ENCODE results near the gene PSMD6. TPM values are rescaled to one million over a fixed set of nuclear protein-coding genes. Genes with fewer than 3 reads are reported as not detected.

PSMD6 gene
- total RNA-seq, 4 donors from 2014 or later: 54.6 to 82.3 (median 68.0) TPM

- TF ChIP-seq POLR2A (IDR thresholded peaks at IDR 0.05): no peak
- Histone ChIP-seq H3K4me3 (no peak overlapping the region), H3K4me1 (peaks cover 57% of the 10 kb centered on the region), H3K36me3 (peaks cover 19% of the 10 kb centered on the region), H3K27ac (peak overlapping the region; percentile 81), H3K27me3 (no peaks in the 10 kb centered on the region), H3K9me3 (no peaks in the 10 kb centered on the region)
- no peak for DNase-seq (ENCODE audit: low spot score in 2 of 2)
- WGBS: 83% methylated on average over 2 of the region's 2 CpGs
These were observed 46.5 kb downstream of the PSMD6 start for GRCh38 chr3:63976872-63977200.

DNA sequence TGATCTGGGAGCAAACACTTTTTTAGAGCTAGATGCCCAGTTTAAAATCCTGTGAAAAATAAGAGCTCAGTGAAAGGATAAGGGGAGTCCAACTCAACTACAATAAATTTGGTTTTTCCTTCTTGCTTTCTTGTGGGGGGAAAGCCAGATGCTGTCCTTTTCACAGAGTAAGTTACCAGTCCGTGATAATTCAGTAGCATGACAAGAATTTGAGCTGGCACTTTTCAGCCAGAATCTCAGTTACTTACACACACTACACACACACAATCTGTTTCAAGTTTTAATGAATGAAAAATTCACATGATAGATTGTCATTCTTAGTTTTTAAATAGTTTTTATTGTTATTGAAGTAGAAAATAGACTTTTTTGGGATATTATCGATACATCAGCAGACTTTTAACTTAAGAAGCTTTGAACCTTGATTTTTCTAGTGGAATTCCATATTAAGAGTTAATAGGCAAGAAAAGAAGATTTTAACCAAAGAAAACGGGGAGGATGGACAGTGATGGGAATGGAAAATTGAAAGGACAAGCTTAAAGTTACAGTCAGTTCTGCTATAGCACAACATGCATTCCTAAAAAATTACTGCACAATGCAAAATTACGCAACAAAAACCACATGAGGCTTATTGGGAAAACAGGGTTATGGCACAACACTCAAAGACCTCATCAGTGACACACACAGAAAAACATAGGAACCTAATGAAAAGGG is 47.0 kb downstream of the PSMD6 start:
- TF ChIP-seq POLR2A (IDR thresholded peaks at IDR 0.05): no peak
- TF ChIP-seq, protein P1, sequence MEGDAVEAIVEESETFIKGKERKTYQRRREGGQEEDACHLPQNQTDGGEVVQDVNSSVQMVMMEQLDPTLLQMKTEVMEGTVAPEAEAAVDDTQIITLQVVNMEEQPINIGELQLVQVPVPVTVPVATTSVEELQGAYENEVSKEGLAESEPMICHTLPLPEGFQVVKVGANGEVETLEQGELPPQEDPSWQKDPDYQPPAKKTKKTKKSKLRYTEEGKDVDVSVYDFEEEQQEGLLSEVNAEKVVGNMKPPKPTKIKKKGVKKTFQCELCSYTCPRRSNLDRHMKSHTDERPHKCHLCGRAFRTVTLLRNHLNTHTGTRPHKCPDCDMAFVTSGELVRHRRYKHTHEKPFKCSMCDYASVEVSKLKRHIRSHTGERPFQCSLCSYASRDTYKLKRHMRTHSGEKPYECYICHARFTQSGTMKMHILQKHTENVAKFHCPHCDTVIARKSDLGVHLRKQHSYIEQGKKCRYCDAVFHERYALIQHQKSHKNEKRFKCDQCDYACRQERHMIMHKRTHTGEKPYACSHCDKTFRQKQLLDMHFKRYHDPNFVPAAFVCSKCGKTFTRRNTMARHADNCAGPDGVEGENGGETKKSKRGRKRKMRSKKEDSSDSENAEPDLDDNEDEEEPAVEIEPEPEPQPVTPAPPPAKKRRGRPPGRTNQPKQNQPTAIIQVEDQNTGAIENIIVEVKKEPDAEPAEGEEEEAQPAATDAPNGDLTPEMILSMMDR (IDR thresholded peaks at IDR 0.05): no peak
- TF ChIP-seq POLR2AphosphoS5 (IDR thresholded peaks at IDR 0.05): peak; percentile 73 to 97 (median 89)
- TF ChIP-seq EP300 (IDR thresholded peaks at IDR 0.05): no peak
- H3K27me3 ChIP-seq: no peaks in the 10 kb centered on the region
- 63% methylated on average over 4 of the region's 4 CpGs for whole genome bisulfite sequencing
- H3K4me1 ChIP-seq: peaks cover 60% of the 10 kb centered on the region
- peak overlapping the region; percentile 11 for H3K4me3 ChIP-seq
- no peaks in the 10 kb centered on the region for H3K9me3 ChIP-seq
- DNase-seq (ENCODE audit: low spot score in 2 of 2): no peak
- peak overlapping the region; percentile 81 for H3K27ac ChIP-seq
- H3K36me3 ChIP-seq: peaks cover 14% of the 10 kb centered on the region

DNA sequence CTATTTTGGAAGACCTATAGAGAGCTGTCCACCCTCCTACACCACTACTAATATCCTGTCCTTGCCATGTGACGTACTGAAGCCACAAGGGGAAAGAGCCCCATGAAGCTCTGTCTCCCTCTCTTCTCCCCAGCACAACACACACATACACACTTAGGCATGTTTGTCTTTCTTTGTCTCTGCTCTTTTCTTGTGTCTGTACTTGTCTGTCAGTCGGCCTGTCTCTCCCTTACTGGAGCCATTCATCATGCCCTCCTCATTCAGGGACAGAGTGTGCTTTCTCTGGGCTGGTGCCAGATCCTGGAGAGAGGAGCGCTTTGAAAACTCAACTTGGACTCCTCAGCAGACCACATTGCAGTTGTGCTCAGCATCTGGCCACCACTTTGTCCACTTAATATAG is 47.6 kb downstream of the PSMD6 start:
- peaks cover 8% of the 10 kb centered on the region for H3K36me3 ChIP-seq
- peak overlapping the region; percentile 81 for H3K27ac ChIP-seq
- no peaks in the 10 kb centered on the region for H3K9me3 ChIP-seq
- no peaks in the 10 kb centered on the region for H3K27me3 ChIP-seq
- no peak for TF ChIP-seq EP300 (IDR thresholded peaks at IDR 0.05)
- no peak for TF ChIP-seq POLR2A (IDR thresholded peaks at IDR 0.05)
- TF ChIP-seq, protein P1 (IDR thresholded peaks at IDR 0.05): no peak
- TF ChIP-seq POLR2AphosphoS5 (IDR thresholded peaks at IDR 0.05): peak in 1 of 3 donors; percentile 51
- WGBS: 48% methylated on average over 3 of the region's 3 CpGs
- H3K4me1 ChIP-seq: peaks cover 66% of the 10 kb centered on the region
- H3K4me3 ChIP-seq: peak overlapping the region; percentile 11
- peak in 1 of 2 donors; percentile 81 for DNase-seq (ENCODE audit: low spot score in 2 of 2)

DNA sequence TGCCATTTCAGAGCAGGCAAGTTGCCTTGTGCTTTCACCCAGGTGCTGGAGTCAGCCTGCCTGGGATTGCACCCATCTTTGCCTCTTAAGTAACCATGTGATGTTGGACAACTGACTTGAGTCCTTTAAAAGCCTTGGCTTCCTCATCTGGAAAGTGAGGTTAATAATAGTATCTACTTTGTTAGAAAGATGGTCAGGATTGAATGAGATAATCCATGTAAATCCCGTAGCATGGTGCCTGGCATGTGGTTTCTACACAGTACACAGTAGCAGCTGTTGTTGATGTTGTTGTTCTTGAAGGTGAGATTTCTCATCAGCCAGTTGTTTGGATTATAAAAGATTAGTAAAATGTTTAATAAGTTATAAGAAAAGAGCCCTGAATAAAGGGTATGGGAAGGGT is 48.8 kb downstream of the PSMD6 start:
- DNase-seq (ENCODE audit: low spot score in 2 of 2): no peak
- H3K4me3 ChIP-seq: no peak overlapping the region
- H3K27ac ChIP-seq: no peak overlapping the region
- no peaks in the 10 kb centered on the region for H3K36me3 ChIP-seq
- H3K27me3 ChIP-seq: no peaks in the 10 kb centered on the region
- 91% methylated on average over 1 of the region's 1 CpG for WGBS
- no peaks in the 10 kb centered on the region for H3K9me3 ChIP-seq
- no peak for TF ChIP-seq POLR2A (IDR thresholded peaks at IDR 0.05)
- TF ChIP-seq, protein P1 (IDR thresholded peaks at IDR 0.05): no peak
- no peak for TF ChIP-seq EP300 (IDR thresholded peaks at IDR 0.05)
- no peak for TF ChIP-seq POLR2AphosphoS5 (IDR thresholded peaks at IDR 0.05)
- peaks cover 76% of the 10 kb centered on the region for H3K4me1 ChIP-seq

GRCh38 chr3:63973406-63973805 is 49.9 kb downstream of the PSMD6 start:
- H3K4me1 ChIP-seq: peaks cover 75% of the 10 kb centered on the region
- H3K36me3 ChIP-seq: no peaks in the 10 kb centered on the region
- H3K9me3 ChIP-seq: no peaks in the 10 kb centered on the region
- no peaks in the 10 kb centered on the region for H3K27me3 ChIP-seq
- no peak overlapping the region for H3K27ac ChIP-seq
- no peak for DNase-seq (ENCODE audit: low spot score in 2 of 2)
- TF ChIP-seq, protein P1 (IDR thresholded peaks at IDR 0.05): no peak
- TF ChIP-seq POLR2A (IDR thresholded peaks at IDR 0.05): no peak
- WGBS: 89% methylated on average over 8 of the region's 8 CpGs
- no peak overlapping the region for H3K4me3 ChIP-seq

DNA sequence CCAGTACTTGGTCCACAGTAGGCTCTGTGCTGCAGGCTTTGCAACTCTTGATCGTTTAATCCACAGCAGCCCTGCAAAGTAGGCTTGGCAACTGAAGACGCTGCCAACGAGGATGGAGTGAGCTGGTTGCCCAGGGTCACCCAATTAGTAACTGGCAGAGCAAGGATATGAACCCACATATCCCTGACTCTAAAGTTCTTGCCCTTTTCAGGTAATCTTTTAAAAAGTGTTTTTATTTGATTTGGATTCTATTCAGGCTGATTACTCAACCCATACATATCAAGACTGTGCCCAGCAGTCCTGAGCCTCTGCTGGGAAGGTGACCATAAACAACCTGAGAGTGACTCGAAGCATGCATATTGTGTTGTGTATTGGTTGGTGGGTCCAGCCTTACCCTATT is 50.3 kb downstream of the PSMD6 start:
- DNase-seq (ENCODE audit: low spot score in 2 of 2): no peak
- H3K9me3 ChIP-seq: no peaks in the 10 kb centered on the region
- 80% methylated on average over 4 of the region's 4 CpGs for WGBS
- TF ChIP-seq, protein P1 (IDR thresholded peaks at IDR 0.05): no peak
- no peak for TF ChIP-seq EP300 (IDR thresholded peaks at IDR 0.05)
- no peak for TF ChIP-seq POLR2A (IDR thresholded peaks at IDR 0.05)
- no peak for TF ChIP-seq POLR2AphosphoS5 (IDR thresholded peaks at IDR 0.05)
- H3K4me1 ChIP-seq: peaks cover 75% of the 10 kb centered on the region
- H3K27me3 ChIP-seq: no peaks in the 10 kb centered on the region
- H3K36me3 ChIP-seq: no peaks in the 10 kb centered on the region
- H3K4me3 ChIP-seq: no peak overlapping the region
- H3K27ac ChIP-seq: no peak overlapping the region
